ENCODE data around the gene DUOX2. TPM values are rescaled to one million over a fixed set of nuclear protein-coding genes. Genes with fewer than 3 reads are reported as not detected.
"Not testable (repeated sequence)": the region's sequence is repeated elsewhere in the genome, so short reads cannot be mapped to it uniquely, and the experiment has no call there.

Gene DUOX2
- polyA plus RNA-seq, 12 donors: 0.03 to 2.2 (median 0.50) TPM; not detected in 7

DNA sequence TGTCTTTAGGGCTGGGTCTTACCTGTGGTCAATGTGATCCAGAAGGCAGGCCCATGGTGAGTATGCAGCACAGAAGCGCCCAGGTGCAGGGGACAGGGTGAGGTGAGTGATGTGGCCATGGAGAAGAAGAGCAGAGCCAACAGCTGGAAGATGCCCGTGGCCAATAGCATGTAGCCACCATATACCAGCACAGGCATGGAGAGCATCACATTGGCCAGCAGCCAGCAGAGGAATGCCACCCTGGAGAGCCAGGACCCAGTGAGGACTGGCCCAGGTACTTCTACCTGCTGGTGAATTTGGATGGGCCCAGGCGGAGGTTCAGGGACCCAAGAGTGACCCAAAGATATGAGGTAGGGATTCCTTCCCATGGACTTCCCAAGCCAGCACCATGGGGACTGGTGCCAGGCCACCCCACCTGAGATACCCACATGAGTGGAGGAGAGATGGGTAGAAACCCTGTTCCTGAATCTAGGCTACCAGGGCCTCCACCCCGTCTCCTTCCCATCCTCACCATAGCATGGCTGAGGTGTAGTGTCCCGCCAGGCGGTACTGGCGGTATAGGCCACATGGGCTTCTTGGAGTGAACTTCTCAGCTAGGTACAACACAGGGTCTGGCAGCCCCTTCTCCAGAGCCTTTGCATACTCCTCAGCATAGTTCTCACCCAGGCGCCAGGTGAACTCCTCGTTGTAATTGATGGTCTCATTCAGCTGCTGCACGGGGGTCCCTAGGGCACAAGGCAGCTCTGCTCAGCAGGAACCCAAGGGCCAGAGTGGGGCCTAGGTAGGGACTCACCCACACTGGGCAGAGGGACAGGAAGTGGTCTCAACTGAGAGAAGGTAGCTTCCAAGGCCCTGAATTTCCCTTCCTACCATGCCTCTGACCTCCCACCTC is 6.4 kb upstream of the DUOX2 start:
- no peak for DNase-seq

DNA sequence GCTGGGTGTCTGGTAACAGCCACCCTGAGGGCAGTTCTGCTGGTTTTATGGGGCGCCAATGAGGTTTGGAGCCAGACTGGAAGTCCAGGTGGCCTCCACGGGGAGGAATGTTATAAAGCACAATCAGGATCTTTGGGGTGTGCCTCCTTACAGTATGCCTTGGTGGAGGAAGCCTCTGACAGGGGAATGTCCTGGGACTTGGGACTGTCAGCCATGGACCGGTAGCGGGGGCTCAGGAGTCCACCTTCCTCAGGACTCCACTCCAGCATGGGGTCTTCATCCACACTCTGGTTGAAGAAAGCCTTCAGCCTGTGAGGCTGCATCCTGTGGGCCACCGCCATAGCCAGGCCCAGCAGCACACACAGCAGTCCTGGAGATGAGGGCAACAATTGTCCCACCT is 5.0 kb upstream of the DUOX2 start:
- DNase-seq: no peak

DNA sequence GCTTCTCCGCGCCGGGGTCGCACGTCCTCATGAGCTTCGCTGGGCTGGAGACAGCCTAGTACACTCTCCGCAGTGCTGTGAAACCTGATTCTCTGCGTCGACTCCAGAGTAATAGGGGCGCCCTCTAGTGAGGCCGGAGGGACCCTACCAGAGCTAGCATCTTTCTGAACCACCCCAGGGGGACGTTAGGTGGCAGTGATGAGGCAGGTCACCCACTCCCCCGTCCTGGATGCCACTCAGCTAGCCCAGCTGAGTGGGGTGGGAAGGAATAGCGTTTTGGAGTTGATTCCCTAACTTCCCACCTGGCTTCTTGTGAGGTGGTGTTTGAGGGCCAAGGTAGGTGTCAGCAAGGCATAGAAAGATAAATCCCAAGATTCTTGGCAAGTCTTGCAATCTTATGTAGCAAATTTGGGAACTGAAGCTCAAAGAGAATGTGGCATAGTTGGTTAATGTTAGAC is 4.2 kb upstream of the DUOX2 start:
- DNase-seq: peak; percentile 87

DNA sequence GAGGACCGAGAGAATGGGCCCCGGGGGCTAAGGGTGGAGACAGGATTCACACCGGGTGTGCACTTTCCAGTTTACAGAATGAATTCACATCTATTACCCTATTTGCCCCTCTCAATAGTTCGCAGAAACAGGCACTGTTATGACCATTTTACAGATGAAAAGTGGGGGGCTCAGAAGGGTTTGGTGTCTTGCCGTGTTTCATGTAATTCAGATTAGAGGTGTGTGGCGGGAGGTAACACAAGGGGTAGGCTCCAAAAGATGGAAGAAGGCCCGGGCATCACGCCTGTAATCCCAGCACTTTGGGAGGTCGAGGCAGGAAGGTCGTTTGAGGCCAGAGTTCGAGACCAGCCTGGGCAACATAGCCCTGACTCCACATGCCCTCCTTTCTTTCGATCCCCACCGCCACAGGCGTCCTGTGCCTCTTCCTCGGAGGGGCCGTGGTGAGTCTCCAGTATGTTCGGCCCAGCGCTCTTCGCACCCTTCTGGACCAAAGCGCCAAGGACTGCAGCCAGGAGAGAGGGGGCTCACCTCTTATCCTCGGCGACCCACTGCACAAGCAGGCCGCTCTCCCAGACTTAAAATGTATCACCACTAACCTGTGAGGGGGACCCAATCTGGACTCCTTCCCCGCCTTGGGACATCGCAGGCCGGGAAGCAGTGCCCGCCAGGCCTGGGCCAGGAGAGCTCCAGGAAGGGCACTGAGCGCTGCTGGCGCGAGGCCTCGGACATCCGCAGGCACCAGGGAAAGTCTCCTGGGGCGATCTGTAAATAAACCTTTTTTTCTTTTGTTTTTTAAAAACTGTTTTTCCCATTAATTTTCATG is 3.5 kb upstream of the DUOX2 start:
- no peak for DNase-seq

DNA sequence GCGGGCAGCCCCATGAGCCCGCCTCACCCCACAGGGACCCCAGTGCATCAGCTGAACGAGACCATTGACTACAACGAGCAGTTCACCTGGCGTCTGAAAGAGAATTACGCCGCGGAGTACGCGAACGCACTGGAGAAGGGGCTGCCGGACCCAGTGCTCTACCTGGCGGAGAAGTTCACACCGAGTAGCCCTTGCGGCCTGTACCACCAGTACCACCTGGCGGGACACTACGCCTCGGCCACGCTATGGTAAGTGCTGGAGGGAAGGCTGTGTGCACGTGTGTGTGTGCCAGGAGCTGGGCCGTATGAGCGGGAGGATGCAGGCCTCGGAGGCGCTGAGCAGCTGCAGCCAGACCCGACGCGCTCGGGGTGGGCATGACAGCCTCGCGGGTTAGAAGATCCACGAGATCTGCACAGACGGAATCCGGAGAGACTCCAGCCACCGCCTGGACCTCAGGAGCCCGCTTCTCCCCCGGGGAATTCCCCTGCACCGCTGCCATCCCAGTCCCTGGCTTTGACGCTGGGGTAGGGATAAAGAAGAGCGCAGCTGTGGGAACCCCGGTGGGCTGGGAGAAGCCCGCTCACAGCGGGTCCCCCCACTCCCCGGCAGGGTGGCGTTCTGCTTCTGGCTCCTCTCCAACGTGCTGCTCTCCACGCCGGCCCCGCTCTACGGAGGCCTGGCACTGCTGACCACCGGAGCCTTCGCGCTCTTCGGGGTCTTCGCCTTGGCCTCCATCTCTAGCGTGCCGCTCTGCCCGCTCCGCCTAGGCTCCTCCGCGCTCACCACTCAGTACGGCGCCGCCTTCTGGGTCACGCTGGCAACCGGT is 2.7 kb upstream of the DUOX2 start:
- no peak for DNase-seq

DNA sequence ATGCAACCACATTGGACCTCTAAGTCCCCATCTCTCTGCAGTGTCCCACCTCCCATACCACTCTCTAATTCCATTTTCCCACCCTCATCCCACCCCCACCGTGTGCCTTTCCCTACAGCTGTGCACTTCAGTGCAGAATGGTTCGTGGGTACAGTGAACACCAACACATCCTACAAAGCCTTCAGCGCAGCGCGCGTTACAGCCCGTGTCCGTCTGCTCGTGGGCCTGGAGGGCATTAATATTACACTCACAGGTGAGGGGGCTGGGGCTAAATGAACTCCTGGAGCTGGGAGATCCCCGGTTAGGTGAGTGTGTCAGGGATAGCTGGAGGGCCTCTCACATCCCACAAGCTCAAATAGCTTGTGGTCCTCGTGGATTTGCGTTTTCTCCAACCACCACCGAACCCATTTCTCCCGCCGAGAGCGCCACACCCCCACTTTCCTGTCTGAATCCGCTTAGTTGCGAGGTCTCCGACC is 2.1 kb upstream of the DUOX2 start:
- DNase-seq: no peak

DNA sequence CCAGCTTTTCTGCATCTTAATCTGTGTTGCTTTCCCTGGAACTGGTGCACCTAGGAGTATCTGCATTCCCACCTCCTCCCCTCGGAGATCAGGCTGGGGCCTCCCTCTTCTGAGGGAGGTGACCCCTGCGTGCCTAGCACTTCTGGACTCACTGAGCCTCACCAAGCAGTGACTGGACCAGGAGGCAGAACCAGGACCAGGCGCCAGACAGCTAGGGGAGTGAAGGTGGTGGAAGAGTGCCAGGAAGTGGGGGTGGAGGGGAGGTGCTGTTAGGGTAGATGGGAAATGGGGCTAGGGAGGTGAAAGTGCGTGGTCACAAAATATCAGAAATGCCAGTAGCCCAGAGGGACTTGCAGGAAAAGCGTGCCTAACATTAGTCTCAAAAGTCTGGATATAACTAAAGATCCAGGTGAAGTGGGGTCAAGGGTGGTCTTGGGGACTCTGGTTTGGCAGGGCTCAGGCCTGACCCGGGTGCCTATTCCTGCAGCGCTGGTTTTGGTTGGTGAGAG is 1.4 kb upstream of the DUOX2 start:
- no peak for DNase-seq

DNA sequence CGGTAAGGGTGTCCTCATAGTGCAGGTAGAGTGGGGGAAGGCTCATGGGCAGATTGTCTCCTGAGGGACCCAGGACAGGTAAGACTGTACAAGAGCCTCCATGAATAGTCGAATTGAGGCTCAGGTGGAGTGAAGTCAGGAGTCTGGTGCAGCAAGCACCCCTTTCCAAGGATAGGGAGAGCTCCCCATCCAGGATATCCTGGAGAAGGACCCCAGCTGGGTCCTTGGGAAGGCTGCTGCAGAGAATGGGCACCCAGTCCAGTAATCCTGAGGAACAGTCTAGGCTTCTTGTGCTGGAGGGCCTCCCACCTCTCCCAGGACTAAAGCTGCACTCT is 746 bp upstream of the DUOX2 start:
- DNase-seq: no peak

DNA sequence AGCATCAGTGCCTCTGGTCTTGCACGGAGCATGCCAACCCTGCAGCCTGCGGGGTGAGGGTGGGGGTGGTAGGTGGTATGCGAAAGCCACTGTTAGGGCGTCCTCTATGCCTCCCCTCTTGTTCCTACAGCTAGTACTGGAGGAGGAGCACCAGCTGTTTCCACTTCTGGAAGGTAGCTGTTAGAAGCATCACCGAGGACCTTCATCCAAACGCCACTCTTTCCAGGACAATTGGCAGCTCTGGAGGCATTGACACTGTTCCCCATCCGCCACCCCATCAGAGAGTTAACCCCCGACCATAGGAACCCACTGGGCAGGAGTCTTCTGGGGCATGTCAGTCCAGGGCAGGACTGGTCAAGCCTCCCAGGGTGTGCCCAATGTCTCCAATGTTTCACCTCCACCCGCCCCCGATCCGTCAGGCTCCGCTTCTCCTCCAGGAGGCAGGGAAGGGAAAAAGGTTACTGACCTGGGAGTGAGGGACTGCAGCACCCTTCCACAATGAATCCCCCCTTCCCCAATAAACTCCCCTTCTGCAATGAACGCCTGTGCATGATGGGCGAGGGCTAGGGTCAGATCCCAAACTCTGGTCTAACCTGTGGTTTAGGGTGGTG is 487 bp downstream of the DUOX2 start:
- DNase-seq: no peak

DNA sequence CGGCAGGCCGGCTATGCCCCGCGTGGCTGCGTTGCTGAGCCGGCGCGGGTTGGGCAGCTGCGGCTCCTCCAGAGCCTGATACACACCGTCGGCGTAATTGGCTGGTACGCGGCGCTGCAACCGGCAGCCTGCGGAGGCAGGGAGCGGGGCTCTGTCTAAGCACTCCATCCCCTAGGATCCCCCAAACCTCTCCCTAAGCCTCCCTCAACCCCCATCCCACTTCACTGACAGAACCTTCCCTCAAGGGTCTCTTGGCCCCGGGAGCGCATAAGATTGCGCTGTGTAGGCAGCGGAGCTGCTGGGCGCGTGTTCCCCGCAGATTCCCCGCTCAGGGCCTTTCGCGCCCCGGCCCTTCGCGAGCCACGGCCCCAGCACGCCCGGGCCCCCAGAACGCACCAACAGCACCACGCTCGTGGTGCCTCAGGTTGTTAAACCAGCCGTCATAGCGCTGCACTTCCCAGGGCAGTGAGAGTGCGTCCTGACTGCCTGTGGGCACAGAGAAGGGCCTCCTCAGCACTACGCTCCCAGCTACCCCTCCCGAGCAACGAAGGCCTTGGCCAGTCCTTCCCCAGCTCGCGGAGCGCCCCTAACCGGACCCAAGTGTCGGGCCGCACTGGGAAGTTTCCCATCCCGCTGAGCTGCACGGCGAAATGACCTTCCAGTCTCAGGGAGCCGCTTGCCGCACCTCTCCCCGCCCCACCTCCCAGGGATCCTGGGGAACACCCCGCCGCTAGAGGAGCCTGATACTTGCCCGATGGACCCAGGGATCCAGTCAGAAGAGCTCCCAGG is 1.2 kb downstream of the DUOX2 start:
- DNase-seq: no peak

DNA sequence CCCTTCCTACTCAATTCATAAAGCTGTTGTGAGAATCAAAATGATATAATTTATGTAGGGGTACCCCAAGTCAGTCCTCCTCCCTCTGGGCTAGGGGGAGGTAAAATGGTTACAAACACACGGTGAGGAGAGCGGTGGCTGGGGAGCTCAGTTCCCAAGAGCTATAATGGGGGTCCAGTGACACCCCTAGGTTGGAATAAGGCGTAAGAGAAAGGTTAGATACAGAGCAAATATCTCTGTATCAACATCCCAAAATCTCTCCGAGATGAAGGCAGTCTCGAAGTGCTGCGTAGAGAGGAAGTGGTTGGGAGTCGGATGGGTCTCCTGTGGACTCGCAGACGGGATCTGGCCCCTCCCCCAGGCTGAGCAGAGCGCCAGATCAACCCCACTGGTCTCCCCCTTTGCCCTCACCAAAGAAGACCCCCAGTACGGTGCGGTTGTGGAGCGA is 1.8 kb downstream of the DUOX2 start:
- no peak for DNase-seq

DNA sequence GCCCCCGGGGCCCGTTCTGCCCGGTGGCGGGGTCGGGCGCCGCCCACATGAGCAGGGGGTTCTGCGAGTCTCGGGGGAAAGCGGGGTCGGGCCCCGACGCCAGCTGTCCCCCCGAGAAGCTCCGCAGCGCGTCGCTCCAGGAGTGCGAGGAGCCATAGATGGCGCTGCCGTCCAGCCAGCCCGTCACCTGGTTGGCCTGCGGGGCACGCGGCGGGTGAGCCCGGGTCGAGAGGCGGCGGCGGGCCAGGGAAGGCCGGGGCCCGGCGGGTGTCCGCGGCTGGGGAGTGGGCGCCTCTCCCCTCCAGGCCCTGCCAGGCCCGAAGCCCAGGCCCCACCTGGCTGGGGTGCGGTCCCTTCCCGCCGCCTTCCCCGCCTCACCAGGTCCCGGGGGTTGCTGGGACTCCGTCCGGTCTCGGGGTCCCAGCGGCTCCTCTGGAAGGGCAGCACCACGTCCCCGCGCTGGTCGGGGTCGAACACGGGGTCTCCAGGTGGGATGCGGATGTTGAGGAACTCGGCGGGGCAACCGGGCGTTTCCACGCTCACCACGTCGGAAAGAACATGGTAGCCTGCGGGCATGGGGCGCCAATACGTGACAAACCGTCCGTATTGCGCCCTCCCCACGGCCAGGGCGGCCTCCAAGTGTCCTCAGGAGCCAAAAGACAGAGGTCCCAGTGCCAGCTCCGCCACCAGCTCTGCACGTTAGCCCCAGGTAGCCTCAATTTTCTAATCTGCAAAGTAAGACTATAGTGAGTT is 2.4 kb downstream of the DUOX2 start:
- no peak for DNase-seq

DNA sequence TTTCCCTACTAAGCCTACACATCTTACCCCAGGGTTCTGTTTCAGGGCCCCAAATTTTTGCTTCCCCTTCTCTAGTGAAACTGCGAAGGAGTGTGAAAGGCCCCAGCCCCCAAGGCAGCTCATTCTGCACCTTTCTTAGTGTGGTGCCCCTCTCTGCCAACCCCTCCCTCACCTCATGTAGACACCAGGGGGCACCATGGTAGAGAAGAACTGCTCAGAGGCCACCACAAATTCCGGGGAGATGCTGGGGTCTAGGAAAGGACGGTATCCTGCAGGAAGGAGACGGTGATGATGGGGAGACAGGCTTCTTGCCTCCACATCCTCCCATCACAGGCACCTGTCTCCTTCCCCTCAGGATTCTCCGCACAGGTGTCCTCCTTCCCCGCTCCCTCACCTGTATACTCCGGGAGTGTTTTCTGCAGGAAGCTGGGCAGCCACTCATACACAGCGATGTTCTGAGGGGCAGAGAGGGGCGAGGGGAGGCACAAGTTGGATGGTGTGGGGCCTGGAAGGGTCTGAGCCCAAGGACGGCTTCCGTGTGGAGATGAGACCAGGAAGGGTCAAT is 3.6 kb downstream of the DUOX2 start:
- DNase-seq: no peak

DNA sequence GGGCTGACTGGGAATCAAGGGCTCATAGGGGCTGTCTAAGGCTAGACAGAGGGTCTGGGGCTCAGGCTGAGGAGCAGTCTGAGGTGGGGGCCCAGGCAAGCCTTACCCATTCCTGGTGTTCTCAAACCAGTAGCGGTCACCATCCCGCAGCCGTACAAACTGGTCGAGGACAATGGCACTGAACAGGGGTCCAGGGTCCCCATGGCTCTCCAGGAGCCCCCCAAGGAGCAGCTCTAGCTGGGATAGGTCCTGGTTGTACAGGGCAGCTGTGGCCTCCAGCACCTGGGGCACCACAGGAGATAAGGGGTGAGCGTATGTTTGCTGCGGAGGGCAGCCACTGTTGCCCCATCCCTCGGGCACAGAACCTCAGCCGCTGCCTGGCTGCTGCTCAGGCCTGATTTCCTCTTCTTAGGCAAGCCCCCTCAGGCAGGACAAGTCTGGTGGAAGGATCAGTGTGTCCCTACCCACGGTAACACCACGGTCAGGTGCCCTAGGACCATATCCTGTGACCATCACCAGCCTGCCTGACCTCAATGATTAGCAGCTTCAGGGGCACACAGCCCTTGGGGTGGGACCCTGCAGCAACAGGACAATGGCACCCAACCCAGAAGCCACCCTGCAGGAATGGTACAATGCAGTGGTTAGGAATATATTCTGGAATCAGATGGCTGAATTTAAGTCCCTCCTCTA is 5.9 kb downstream of the DUOX2 start:
- no peak for DNase-seq

DNA sequence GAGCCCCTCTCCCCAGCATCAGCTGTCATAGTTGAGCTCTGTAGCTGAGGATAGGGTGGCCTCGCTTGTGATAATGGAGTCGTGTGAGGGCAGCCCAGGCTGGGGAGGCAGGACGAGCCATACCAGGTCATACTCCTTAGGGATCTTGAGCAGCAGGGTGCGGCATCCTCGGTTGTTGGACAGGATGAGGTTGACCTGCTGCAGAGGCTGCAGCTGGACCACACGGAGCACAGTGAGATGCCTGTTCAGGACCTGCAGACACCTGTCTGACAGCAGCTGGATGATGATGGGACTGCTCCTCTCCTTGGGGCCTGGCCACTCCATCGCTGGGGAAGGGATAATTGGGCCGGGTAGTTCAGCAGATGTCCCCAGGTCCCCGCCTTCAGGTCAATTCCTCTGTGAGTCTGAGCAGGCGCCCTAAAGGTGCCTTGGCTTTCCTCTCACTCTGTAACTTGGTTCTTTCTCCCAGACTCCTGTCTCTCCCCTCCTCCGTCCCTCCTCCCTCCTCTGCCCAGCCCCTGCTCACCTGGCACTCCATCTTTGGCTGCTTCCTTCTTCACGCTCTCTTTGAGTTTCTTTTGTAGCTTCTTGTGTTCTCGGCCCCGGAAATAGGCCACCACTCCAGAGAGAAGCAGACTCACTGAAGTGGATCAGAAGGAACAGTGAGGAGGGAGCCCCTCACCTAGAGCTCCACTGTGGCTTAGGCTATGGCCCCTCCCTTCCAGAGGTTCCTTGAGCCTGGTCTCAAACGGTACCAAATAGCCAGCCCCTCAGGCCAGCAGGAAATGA is 7.8 kb downstream of the DUOX2 start:
- DNase-seq: no peak

DNA sequence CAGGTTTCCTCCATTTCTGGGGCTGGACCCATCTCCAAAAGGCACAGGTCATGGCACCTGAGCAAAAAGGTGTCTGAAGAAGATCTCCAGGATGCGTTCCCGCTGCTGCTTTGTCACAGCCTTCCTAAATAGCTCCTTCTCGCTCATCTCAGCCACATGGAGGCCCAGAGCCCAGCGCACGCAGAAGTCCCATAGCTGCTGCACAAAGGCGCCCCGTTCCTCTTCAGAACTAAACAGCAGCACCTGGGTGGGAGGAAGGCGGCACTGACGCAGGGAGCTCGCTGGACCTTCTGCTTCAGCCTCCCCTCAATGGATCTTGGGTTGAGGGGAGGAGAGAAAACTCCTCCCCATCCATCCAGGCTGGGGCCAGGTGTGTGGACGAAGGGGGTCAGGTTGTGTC is 8.4 kb downstream of the DUOX2 start:
- no peak for DNase-seq

DNA sequence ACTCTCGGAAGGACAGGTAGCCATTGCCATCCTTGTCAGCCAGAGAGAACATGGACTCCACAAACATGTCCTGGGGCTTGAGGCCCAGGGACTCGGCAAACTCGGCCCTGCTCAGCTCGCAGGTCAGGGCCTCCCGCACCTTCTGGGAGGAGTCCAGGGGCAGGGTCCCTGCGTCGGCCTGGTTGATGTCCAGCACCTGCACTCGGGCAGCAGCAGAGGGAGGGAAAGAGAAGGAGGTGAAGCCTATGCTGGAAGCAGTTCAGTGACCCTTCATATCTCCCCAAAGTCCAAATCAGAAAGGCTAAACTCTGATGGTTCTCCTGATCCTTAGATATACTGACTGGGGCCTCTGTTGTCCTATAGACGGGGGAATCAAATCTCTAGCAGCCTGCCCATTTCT is 9.8 kb downstream of the DUOX2 start:
- DNase-seq: not testable (repeated sequence)

DNA sequence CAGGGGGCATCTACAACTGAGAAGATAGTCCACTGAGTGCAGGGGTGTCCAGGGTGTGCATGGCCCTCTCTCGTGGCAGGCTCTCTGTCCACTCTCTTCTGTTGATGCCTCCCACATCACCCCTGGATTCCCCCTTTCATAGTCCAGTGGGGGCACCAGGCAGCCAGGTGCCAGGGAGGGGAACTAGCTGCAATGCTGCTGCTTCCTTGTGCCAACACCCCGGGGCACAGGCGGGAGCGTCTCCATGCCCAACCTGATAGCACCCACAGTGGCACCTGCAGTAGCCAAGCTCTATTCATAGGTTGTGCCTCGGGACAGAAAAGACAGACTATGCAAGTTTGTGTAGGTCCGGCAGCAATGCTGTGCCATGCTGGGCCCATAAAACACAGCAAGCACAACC is 11.7 kb downstream of the DUOX2 start:
- no peak for DNase-seq

Measured in muscle of arm (tissue), 12 donors.